ENCODE data around the gene GPANK1.

DNA sequence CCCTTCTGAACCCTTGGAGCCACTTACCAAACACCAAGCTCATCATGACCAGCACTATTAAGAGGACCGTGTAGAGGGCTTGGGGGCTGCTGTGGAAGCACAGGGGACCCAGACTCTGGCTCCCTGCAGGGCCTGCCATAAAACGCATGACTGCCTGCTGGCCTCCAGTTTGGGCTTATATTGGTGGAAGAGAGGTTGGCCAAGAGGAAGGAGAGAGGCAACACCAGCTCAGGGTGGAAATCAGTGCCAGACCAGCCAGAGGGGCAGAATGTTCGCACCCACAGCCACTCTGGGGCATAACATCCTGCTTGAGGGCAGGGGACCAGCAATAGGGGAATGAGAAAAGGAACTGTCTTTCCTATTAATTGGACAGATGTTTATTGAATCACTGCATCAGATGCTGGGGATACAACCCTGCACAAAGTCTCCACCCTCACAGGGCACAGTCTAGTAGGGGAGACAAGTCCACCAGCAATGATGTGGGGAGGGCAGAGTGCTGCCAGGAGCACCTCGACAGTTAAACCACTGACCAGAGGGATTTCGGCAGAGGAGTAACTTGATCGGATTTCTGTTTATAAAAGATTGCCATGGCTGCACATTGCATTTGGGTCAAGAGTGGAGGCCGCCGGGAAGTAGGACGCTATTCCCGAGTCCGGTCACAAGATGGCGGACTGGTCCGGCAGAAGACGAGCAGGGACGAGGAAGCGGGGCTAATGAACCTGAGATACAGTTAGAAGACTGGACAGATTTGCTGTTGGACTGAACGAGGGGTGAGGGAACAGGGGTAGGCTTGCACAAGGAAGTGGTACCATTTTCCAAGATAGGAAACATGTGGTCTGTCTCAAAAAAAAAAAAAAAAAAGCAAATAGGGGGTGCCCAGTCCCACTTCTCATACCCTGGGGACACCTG is 15.7 kb upstream of the GPANK1 start, which contains the start of gene LY6G5C:
- TF ChIP-seq POLR2A (IDR thresholded peaks at IDR 0.05; ENCODE audit: low read depth, low read length) (no peak), POLR2AphosphoS5 (IDR thresholded peaks at IDR 0.05; ENCODE audit: low read depth, low read length) (no peak)
